NCI-H2227 (cell line): ENCODE data around the gene LRRC10B.

Experiments
- DNase-seq: peaks from one replicate; lab custom pipeline; 2025; ENCODE audit not compliant: unreplicated experiment; lab: John Stamatoyannopoulos, UW

Gene LRRC10B

GRCh38 chr11:61507012-61507768 lies 1.4 kb upstream of the LRRC10B start:
- DNase-seq = no peak

GRCh38 chr11:61509043-61510029 lies 787 bp downstream of the LRRC10B start:
- peak; percentile 96 for DNase-seq

GRCh38 chr11:61510166-61510919 lies 1.8 kb downstream of the LRRC10B start:
- DNase-seq = no peak

- no peak for DNase-seq
Observed at GRCh38 chr11:61510974-61511373, 2.4 kb downstream of the LRRC10B start.

- no peak for DNase-seq
Observed at GRCh38 chr11:61511383-61511782, 2.8 kb downstream of the LRRC10B start.

GRCh38 chr11:61512435-61512834 lies 3.9 kb downstream of the LRRC10B start:
- no peak for DNase-seq

DNA sequence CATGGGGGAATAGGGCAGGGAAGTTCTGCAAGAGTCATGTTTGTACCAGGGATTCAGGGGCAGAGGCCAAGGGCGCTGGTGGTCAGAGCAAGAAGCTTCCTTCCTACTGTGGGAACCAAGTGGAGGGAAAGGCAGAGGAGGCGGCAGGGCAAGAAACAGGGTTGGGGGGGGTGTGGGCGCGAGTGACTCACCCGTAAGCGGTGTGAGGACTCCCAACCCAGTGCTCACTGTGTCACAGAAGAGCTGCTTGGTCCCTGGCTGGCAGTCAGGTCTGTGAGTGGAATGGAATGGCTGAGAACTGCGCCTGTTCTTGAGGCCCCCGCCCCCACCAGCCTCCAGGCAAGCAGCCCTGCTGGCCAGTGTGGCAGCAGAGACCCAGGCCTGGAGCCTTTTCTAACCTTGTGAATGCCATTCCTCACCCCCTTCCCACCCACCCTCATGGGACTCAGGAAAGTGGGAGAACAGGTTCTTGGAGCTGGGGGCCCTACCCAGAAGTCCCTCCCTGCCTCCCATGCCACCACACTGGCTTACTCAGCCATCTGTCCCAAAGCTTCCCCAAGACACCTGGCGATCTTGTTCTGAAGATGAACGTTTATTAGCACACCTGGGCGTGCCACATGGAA lies 4.7 kb downstream of the LRRC10B start:
- DNase-seq = no peak

DNA sequence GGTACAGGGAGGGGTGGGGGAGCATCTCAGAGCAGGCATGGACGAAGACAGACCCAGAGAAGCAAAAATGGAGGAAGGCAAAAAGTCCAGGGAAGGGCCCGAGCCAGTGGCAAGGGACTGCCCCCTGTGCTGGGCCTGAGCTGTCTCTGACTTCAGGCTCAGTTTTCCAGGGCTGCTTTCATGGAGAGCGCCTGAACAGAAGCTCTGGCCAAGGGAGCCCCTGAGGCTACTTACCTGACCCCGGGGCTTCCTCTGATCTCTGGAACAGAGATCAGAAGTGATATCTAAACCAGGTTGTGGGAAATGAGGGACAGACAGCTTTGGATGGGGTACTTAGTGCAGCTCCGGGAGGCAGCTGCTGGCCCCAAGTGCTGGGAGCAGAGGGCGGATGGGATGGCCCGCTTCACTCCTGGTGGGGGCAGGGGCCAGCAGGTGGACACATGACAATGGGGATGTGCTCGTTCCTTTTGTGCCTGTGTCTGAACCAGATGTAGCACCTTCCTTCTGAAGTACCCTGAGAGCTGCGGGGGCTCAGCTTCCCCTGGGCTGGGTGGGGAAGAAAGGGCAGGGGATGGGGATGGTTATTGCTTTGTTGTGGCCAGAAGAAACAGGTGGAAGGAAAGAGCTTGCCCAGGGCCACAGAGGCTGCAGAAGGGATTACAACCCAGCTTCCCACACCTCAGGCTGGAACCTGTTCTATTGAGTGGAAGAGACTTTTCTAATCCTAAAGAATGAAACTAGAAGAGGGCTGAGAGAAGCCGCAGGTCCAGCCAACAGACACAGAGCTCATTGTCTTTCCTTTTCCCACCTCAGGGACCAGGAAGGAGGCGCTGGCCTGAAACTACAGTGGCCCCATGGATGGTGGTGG lies 5.7 kb downstream of the LRRC10B start:
- DNase-seq = no peak

- no peak for DNase-seq
Observed at GRCh38 chr11:61515686-61516085, 7.1 kb downstream of the LRRC10B start.

DNA sequence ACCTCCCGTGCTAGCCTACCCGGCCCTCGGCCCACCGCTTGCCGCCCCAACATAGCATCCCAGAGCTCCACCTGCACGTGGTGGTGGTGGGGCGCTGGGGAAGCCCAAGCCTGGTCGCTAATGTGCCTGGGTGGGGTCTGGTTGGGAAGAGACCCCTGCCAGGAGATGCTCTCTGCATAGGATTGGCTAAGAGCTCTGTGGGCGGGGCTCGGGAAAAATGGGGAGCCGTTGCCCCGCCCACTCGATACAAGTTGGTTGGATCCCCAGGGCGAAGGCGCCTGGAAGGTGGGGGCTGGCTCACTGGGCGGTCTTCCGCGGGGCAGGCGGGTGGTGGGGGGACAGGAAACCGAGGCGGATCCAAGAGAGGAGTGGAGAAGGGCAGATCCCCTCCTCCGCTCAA lies 7.6 kb downstream of the LRRC10B start:
- DNase-seq = no peak

- DNase-seq = peak; percentile 68
Observed at GRCh38 chr11:61516675-61517572, 8.4 kb downstream of the LRRC10B start.

- DNase-seq = no peak
Observed at GRCh38 chr11:61518032-61518795, 9.7 kb downstream of the LRRC10B start.

DNA sequence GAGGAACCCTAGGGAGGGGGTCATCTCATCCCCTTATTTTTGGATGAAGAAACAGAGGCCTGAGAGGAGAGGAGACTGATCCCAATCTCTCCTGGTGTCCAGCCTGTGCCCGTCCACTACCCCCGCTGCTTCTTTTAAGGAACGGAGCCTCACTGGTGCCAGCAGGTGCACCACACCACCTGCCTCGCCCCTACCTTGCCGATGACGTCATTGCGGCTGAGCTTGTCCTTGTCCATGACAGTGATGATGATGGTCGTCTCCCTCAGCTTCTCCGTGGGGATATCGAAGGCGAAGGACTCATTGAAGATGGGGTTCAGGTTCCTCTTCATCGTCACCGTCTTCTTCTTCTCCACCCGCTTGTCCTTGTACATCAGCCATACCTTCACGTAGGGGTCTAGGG lies 14.3 kb downstream of the LRRC10B start:
- DNase-seq = no peak

DNA sequence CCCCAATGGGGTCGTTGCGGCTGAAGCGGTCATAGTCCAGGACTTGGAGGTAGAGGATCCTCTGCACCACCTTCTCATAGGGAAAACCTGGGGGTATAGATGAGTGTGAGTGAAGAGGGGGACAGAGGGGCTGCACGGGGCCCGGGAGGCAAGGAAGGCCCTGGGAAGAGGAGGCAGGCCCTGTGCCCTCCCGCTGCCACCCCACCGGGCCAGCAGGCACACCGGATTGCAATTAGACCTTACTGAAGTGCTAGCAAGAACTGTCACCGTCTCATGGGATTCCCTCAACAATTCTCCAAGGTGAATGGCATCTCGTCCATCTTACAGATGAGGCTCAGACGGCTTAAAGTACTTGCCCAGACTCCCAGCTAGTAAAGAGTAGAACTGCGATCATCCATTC lies 15.9 kb downstream of the LRRC10B start:
- DNase-seq = no peak

GRCh38 chr11:61524963-61525587 lies 16.5 kb downstream of the LRRC10B start:
- no peak for DNase-seq

- no peak for DNase-seq
Observed at GRCh38 chr11:61526229-61526628, 17.7 kb downstream of the LRRC10B start.

DNA sequence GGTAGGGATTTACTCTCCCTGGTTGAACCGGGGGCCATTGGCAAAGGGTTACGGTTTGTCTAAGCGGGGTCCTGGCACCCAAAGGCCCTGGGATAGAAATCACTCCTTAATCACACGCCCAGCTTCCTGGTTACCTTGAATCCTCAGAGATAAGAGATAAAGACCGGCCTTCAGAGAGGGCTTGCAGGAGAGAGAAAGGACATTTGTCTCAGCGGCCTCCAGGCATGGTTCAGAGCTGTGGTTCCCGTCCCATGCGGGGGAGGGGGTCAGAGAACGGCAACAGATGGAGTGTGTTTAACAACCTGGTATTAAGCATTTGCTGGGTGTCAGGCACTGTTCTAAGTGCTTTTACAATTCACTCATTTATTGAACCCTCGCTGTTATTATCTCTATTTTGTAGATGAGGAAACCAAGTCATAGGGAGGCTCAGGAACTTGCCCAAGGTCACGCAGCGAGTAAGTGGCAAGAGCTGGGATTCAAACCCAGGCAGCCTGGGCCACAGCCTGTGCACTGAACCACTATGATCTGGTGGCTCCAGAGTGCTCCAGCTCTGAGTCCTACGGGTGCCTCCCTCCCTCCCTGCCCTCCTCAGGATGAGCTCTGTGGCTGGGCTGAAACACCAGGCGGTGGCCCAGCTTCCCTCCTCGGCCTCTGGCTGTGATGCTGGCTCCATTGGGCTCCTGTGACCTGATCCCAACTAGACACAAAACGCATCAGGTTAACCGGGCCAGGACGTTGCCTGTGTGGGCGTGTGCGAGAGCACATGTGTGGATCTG lies 18.6 kb downstream of the LRRC10B start:
- DNase-seq = no peak
